Measurements from ENCODE around the gene CALML6. TPM values are rescaled to one million over a fixed set of nuclear protein-coding genes. Genes with fewer than 3 reads are reported as not detected.

CALML6 gene, protein sequence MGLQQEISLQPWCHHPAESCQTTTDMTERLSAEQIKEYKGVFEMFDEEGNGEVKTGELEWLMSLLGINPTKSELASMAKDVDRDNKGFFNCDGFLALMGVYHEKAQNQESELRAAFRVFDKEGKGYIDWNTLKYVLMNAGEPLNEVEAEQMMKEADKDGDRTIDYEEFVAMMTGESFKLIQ
- 0.15 and 0.50 TPM in 2 replicates for total RNA-seq

GRCh38 chr1:1914971-1915692, at the start of gene CALML6:
Gene CALML6, plus strand, starts transcription at chr1:1915260. Its CDS starts 21 bp downstream, at chr1:1915281.

DNA sequence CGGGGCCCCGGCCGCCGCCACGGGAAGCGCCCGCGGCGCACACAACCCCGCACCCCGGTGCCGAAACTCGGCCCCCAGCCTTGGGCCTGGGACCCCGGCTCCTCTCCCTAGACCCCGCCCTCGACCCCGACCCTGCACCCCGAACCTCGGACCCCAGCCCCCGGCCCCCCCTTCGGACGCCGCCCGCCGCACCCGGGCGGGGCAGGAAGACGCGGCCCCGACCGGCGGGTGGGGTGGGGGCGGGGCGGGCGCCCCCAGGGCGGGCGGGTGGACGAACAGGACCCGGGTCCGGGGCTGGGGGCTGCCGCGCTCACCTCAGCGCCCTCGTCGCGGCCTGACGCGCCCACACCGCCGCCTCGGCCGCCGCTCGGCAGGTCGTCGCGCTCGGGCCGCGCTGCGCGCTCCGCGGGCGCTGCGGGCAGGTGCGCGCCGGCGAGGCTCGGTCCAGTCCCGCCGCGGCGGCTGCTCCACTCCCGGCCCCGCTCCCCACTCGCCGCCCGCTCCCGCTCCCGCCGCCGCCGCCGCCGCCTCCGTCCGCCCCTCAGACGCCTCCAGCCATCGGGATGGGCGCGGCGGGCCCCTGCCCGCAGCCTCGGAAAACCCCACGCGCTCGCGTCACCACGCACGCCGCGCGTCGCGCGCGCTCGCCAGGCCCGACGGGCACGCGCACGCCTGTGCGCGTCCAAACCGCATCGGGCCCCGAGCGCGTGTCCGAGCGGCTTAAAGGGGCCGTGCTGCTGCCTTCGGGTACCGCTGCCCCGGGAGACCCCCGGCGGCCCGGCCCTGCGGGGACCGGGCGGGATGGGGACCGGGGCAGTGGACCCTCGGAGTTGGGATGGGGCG, 24.3 kb upstream of the CALML6 start, which contains the start of gene GNB1:
TSS of gene GNB1 (minus strand) at position 582 of the 843 bp plus-strand sequence. CDS start 65,634 bp downstream, outside the sequence.

GRCh38 chr1:1918901-1919303, 3.8 kb downstream of the CALML6 start, which contains the start of gene TMEM52:
Gene TMEM52, minus strand, starts transcription at chr1:1919279. Its CDS starts 14 bp downstream, at chr1:1919265.

Other genes starting within 250 kb of the CALML6 start
- gene SLC35E2B, start 222.5 kb upstream of the CALML6 start, total RNA-seq: 28.8 and 59.7 TPM in 2 replicates
- gene CDK11A, start 190.9 kb upstream of the CALML6 start, total RNA-seq: 12.5 and 25.0 TPM in 2 replicates
- 31.1 and 60.2 TPM in 2 replicates for gene NADK, start 136.8 kb upstream of the CALML6 start, total RNA-seq
- gene GNB1, start 24.2 kb upstream of the CALML6 start, total RNA-seq: 86.8 and 113 TPM in 2 replicates
- gene TMEM52, start 4.0 kb downstream of the CALML6 start, total RNA-seq: 0.15 and 0.17 TPM in 2 replicates
- not detected in 2 replicates for gene CFAP74, start 88.5 kb downstream of the CALML6 start, total RNA-seq
- gene GABRD, start 104.1 kb downstream of the CALML6 start, total RNA-seq: under 0.01 TPM in 1 of 2 replicates, not detected in the other
- 1.5 and 2.5 TPM in 2 replicates for gene PRKCZ, start 135.2 kb downstream of the CALML6 start, total RNA-seq